Karpas-422 (cell line): Measurements from ENCODE around the gene TPT1. TPM values are rescaled to one million over a fixed set of nuclear protein-coding genes. Genes with fewer than 3 reads are reported as not detected.
"Not testable (repeated sequence)": the region's sequence is repeated elsewhere in the genome, so short reads cannot be mapped to it uniquely, and the experiment has no call there.

ENCODE experiments used
- DNase-seq: peaks from one replicate; pipeline ENCODE4 v3.0.0-alpha.2; 2015
- H2AFZ ChIP-seq: fragments of 200-600 bp; sonication (generic); 2 replicates; pipeline ENCODE4 v1.6.1; 2014; ENCODE audit warnings: antibody characterized with exemption, low read length, mixed read lengths
- H3K27ac ChIP-seq: fragments of 200-600 bp; sonication (generic); 2 replicates; pipeline ENCODE4 v1.5.1; 2014; ENCODE audit warnings: mild to moderate bottlenecking, low read length, moderate library complexity
- H3K27me3 ChIP-seq: fragments of 200-600 bp; sonication (generic); 2 replicates; pipeline ENCODE4 v1.6.1; 2014; ENCODE audit warnings: low read length, mixed read lengths
- H3K36me3 ChIP-seq: fragments of 200-600 bp; sonication (generic); 2 replicates; pipeline ENCODE4 v1.6.1; 2014; ENCODE audit warnings: low read length, mixed read lengths; ENCODE audit not compliant: insufficient read depth
- H3K4me1 ChIP-seq: fragments of 200-600 bp; sonication (generic); 2 replicates; pipeline ENCODE4 v1.6.1; 2014; ENCODE audit warnings: mild to moderate bottlenecking, low read length, mixed read lengths
- H3K4me2 ChIP-seq: fragments of 200-600 bp; sonication (generic); 2 replicates; pipeline ENCODE4 v1.6.1; 2014; ENCODE audit warnings: low read length, low read depth, mild to moderate bottlenecking; ENCODE audit not compliant: poor library complexity, severe bottlenecking
- H3K4me3 ChIP-seq: fragments of 200-600 bp; sonication (generic); 2 replicates; pipeline ENCODE4 v1.5.1; 2014; ENCODE audit warnings: mild to moderate bottlenecking, antibody characterized with exemption, low read length, mixed read lengths
- H3K79me2 ChIP-seq: fragments of 200-600 bp; sonication (generic); 2 replicates; pipeline ENCODE4 v1.6.1; 2014; ENCODE audit warnings: mild to moderate bottlenecking, low read length, mixed read lengths
- H3K9ac ChIP-seq: fragments of 200-600 bp; sonication (generic); 2 replicates; pipeline ENCODE4 v1.6.0; 2014; ENCODE audit warnings: low read length
- H3K9me2 ChIP-seq: fragments of 200-600 bp; sonication (generic), shearing (Covaris generic); replicated peaks from 2 replicates; pipeline ENCODE4 v1.6.0; 2014; ENCODE audit warnings: mild to moderate bottlenecking, low read length, moderate library complexity; ENCODE audit not compliant: insufficient read depth
- H3K9me3 ChIP-seq: fragments of 300-700, 200-600 bp; sonication (generic); 2 replicates; pipeline ENCODE4 v1.6.1; 2014; ENCODE audit warnings: low read length, mixed read lengths
- H4K20me1 ChIP-seq: fragments of 200-600 bp; sonication (generic); 2 replicates; pipeline ENCODE4 v1.6.1; 2014; ENCODE audit warnings: mild to moderate bottlenecking, antibody characterized with exemption, low read length, low read depth; ENCODE audit not compliant: insufficient read depth
- total RNA-seq: library from RNA; depleted of rRNA; stranded (reverse); fragments of >200 nt; shearing (Covaris generic); gene quantifications from 2 replicates; pipeline ENCODE4 v1.2.3, GENCODE V29; 2014; ENCODE audit warnings: low replicate concordance

TPT1 gene
- total RNA-seq, 1 experiment from 2014 or later: 2,059 TPM

DNA sequence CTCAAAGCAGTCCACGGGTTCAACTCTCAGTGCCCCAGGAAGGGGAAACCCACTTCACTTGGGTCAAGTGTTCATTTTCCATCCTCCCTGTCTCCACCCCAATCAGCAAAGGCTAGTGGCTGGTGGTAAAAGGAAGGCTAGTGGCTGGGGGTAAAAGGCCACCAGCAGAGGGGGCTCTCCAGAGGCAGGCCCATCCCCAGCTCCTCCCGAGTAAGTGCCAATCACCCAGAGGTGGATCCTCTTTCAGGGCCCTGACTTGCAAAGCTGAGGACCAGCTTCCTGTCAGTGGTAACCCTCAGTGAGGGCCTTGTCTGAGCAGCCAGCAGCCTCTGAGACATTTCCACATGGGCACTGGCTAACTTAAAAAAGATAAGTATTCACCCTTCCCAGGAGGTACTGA lies 22.0 kb upstream of the TPT1 start:
- Histone ChIP-seq H3K4me1 (peaks cover 5% of the 10 kb centered on the region), H3K79me2 (no peaks in the 10 kb centered on the region), H3K4me2 (no peak overlapping the region), H3K36me3 (no peaks in the 10 kb centered on the region), H3K27me3 (no peaks in the 10 kb centered on the region), H3K9me2 (no peaks in the 10 kb centered on the region), H2AFZ (no peak overlapping the region), H3K27ac (no peak overlapping the region), H3K9ac (no peak overlapping the region), H4K20me1 (no peaks in the 10 kb centered on the region), H3K9me3 (no peaks in the 10 kb centered on the region), H3K4me3 (no peak overlapping the region)
- peak; percentile 73 for DNase-seq

DNA sequence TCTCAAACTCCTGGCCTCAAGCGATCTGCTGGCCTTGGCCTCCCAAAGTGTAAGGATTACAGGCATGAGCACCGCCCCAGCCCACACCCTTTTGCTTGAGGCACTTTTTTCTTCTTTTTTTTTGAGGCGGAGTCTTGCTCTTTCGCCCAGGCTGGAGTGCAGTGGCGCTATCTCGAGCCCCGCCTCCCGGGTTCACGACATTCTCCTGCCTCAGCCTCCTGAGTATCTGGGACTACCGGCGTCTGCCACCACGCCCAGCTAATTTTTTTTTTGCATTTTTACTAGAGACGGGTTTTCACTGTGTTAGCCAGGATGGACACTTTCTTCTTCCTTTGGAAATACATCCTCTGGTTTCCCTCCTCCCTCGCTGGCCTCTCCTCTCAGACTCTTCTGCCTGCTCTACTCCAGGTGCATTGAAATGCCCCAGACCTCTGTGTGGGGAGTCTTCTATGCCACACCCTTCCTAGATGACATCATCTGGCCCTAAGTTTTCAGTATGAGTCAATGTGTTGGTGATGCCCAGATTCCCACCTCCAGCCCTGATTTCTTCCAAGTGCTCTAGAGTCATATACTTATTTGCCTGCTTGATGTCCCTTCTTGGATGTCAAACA lies 20.7 kb upstream of the TPT1 start:
- no peaks in the 10 kb centered on the region for H3K79me2 ChIP-seq
- no peak overlapping the region for H3K4me2 ChIP-seq
- no peak overlapping the region for H2AFZ ChIP-seq
- no peaks in the 10 kb centered on the region for H3K27me3 ChIP-seq
- H3K36me3 ChIP-seq: no peaks in the 10 kb centered on the region
- H3K9me2 ChIP-seq: no peaks in the 10 kb centered on the region
- H3K9ac ChIP-seq: no peak overlapping the region
- H4K20me1 ChIP-seq: no peaks in the 10 kb centered on the region
- no peak for DNase-seq
- no peak overlapping the region for H3K4me3 ChIP-seq
- H3K27ac ChIP-seq: no peak overlapping the region
- no peaks in the 10 kb centered on the region for H3K9me3 ChIP-seq
- no peaks in the 10 kb centered on the region for H3K4me1 ChIP-seq

DNA sequence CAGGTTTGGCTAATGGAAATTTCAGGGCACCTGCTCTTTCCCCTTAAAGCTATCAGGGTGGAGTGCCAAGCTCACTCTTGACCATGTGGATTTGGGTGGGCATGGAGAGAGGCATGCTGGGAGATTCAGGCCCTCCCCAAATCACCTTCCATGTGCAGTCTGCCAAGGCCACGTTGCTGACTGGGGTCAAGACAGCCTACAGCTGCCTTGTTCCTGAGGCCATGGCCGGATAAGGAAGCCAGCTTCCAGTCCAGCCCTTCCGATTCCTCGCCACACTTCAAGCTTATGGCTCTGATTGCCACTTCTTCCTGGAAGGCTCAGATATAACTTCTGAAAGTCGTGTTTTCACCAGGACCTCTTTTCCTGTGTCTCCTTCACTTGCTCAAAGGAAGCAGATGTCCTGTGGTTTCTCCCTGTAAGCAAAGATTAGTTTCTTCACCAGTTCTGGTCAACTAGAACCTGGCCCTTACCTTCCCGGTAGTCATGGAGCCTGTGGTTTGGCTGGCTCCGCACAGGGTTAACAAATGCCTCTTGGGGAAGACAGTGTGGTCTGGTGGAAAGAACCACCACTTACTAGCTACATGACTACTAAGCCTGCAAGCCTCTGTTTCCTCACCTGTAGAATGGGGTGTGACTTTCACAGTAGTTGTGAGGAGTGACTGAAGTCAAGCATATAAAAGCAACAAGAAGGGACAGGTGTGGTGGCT lies 16.1 kb upstream of the TPT1 start:
- no peaks in the 10 kb centered on the region for H3K79me2 ChIP-seq
- no peak overlapping the region for H3K27ac ChIP-seq
- H3K4me2 ChIP-seq: no peak overlapping the region
- no peaks in the 10 kb centered on the region for H3K36me3 ChIP-seq
- H3K9me2 ChIP-seq: no peaks in the 10 kb centered on the region
- H3K27me3 ChIP-seq: no peaks in the 10 kb centered on the region
- no peak overlapping the region for H2AFZ ChIP-seq
- H3K4me1 ChIP-seq: no peaks in the 10 kb centered on the region
- H3K9me3 ChIP-seq: no peaks in the 10 kb centered on the region
- no peaks in the 10 kb centered on the region for H4K20me1 ChIP-seq
- no peak overlapping the region for H3K9ac ChIP-seq
- H3K4me3 ChIP-seq: no peak overlapping the region
- no peak for DNase-seq

DNA sequence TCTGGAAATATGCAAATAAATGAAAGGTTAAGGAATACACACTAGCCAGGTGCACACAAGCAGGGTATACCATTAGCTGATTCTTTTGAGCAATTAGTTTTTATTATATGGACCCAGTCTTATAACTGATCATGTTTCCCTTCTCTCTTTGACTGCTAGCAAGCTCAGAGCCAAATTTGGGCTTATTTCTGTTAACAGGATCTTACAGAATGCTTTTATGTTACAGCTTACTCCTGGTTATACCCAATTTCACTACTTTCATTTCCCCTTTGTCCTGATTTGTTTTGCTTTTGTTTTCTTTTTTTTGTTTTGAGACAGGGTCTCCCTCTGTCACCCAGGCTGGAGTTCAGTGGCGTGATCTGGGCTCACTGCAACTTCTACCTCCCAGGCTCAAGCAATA lies 12.9 kb upstream of the TPT1 start:
- Histone ChIP-seq H3K27me3 (no peaks in the 10 kb centered on the region), H3K4me3 (no peak overlapping the region), H3K4me2 (no peak overlapping the region), H3K27ac (no peak overlapping the region), H2AFZ (no peak overlapping the region), H3K9me2 (no peaks in the 10 kb centered on the region), H4K20me1 (no peaks in the 10 kb centered on the region), H3K79me2 (no peaks in the 10 kb centered on the region), H3K36me3 (no peaks in the 10 kb centered on the region), H3K4me1 (no peaks in the 10 kb centered on the region), H3K9ac (no peak overlapping the region), H3K9me3 (no peaks in the 10 kb centered on the region)
- DNase-seq: no peak

DNA sequence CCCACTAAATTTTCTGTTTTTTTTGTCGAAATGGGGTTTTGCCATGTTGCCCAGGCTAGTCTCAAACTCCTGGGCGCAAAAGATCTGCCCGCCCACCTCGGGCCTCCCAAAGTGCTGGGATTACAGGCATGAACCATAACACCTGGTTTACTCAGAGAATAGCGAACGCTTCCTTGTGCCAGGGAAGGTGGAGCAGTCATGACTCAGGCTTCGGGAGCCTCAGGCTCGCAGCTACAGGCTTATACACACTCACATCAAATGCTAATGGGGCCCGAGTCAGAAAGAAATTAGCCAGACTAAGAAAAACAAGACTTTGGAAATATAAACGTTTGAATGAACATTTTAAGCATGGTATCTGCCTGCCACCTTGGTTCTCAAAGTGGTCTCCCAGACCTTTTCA lies 11.0 kb upstream of the TPT1 start:
- H3K36me3 ChIP-seq: no peaks in the 10 kb centered on the region

DNA sequence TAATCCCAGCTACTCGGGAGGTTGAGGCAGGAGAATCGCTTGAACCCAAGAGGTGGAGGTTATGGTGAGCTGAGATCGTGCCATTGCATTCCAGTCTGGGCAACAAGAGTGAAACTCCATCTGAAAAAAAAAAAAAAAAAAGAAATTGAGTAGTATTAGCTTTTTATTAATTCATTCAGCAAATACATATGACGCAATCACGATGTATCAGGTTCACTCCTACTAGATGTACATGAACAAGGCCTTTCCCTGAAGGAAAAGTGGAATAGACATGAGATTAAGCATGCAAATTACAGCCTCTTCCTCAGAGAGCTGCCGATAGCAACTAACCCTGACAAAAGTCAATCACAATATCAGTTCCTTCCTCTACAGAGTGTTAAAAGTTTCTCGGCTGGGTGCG lies 9.2 kb upstream of the TPT1 start:
- H3K4me2 ChIP-seq: no peak overlapping the region
- no peak overlapping the region for H3K9ac ChIP-seq
- DNase-seq: no peak
- no peaks in the 10 kb centered on the region for H4K20me1 ChIP-seq
- H3K27me3 ChIP-seq: no peaks in the 10 kb centered on the region
- H3K79me2 ChIP-seq: no peaks in the 10 kb centered on the region
- no peaks in the 10 kb centered on the region for H3K4me1 ChIP-seq
- no peak overlapping the region for H2AFZ ChIP-seq
- H3K9me3 ChIP-seq: no peaks in the 10 kb centered on the region
- H3K4me3 ChIP-seq: no peak overlapping the region
- H3K9me2 ChIP-seq: no peaks in the 10 kb centered on the region
- H3K36me3 ChIP-seq: no peaks in the 10 kb centered on the region
- no peak overlapping the region for H3K27ac ChIP-seq

More for the DNA sequence above, 11.0 kb upstream of the TPT1 start:
- Histone ChIP-seq H2AFZ (no peak overlapping the region), H3K9ac (no peak overlapping the region), H4K20me1 (no peaks in the 10 kb centered on the region), H3K27ac (no peak overlapping the region), H3K9me3 (no peaks in the 10 kb centered on the region), H3K79me2 (no peaks in the 10 kb centered on the region), H3K27me3 (no peaks in the 10 kb centered on the region), H3K4me3 (no peak overlapping the region), H3K4me2 (no peak overlapping the region), H3K4me1 (no peaks in the 10 kb centered on the region), H3K9me2 (no peaks in the 10 kb centered on the region)
- DNase-seq: no peak

DNA sequence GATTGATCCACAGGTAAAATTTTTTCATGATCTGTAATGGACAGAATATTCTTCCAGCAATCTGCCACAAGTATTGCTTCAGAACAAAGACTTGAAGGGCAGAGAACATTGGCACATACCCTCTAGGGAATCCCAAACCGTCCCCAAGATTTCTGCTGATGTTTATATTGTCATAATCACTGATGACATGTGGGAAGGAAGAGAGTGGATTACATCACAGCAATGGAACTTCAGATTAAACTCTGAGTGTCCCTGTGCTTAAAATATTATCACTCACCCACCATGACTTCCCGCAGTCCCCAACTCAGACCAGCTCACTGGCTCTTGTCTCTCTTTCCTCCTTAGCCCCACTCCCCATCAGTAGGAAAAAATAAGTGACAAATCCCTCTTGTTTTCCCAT lies 8.5 kb upstream of the TPT1 start:
- no peaks in the 10 kb centered on the region for H3K9me3 ChIP-seq
- H3K27me3 ChIP-seq: no peaks in the 10 kb centered on the region
- H3K79me2 ChIP-seq: 0 out of 2 replicates have a peak, but pooled peaks cover 2% of the 10 kb centered on the region
- no peak overlapping the region for H3K27ac ChIP-seq
- H4K20me1 ChIP-seq: no peaks in the 10 kb centered on the region
- no peaks in the 10 kb centered on the region for H3K4me1 ChIP-seq
- no peak overlapping the region for H3K9ac ChIP-seq
- H3K36me3 ChIP-seq: no peaks in the 10 kb centered on the region
- no peak overlapping the region for H3K4me3 ChIP-seq
- H3K4me2 ChIP-seq: no peak overlapping the region
- H2AFZ ChIP-seq: no peak overlapping the region
- no peak for DNase-seq
- no peaks in the 10 kb centered on the region for H3K9me2 ChIP-seq

DNA sequence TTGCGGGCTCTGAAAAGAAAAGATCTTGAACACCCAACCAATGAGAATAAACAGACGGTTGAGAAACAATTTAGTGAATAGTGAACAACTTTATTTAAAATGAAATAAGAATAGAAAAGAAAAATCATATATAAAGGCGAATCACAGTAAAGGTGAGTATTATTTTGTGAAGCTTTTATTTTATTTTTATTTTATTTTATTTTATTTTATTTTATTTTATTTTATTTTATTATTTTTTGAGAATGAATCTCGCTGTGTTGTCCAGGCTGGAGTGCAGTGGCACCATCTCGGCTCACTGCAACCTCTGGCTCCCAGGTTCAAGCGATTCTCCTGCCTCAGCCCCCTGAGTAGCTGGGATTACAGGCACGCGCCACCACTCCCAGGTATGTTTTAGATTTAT lies 3.1 kb upstream of the TPT1 start:
- H3K27ac ChIP-seq, H3K4me3 ChIP-seq, H3K9ac ChIP-seq, H2AFZ ChIP-seq, H3K4me2 ChIP-seq, H3K27me3 ChIP-seq, H3K9me3 ChIP-seq, DNase-seq, H3K9me2 ChIP-seq: not testable (repeated sequence)
- Histone ChIP-seq H4K20me1 (peaks cover 18% of the 10 kb centered on the region), H3K79me2 (peaks cover 38% of the 10 kb centered on the region), H3K4me1 (peaks cover 19% of the 10 kb centered on the region), H3K36me3 (peaks cover 13% of the 10 kb centered on the region)
